ENCODE results near the gene PSAP. TPM values are rescaled to one million over a fixed set of nuclear protein-coding genes. Genes with fewer than 3 reads are reported as not detected.

PSAP gene
- total RNA-seq, 1 donor from 2014 or later = 653 TPM

DNA sequence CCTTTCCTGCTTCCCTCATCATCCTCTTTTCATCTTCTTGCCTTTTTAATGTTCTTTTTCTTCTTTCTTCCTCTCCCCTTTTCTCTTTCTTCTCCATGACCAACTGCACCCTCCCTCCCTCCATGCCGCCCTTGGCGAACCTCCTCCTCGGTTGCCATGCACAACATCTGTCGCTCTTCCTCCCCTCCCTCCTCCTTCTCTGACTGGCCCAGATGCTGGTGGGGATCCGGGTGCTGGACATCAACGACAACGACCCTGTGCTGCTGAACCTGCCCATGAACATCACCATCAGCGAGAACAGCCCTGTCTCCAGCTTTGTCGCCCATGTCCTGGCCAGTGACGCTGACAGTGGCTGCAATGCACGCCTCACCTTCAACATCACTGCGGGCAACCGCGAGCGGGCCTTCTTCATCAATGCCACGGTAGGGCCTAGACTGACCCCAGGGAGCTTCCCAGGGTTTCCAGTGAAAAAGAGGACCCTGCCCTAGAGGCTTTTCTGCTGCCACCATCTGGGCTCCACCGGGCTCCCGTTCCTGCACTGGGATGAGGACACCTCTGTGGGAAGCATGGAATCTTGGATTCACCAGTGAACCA is 66.3 kb downstream of the PSAP start:
- no peaks in the 10 kb centered on the region for H3K4me1 ChIP-seq
- TF ChIP-seq CTCF (IDR thresholded peaks at IDR 0.05) = no peak
- no peak for DNase-seq (ENCODE audit: low spot score in 2 of 2)
- no peaks in the 10 kb centered on the region for H3K9me3 ChIP-seq
- H3K27ac ChIP-seq = no peak overlapping the region
- no peaks in the 10 kb centered on the region for H3K27me3 ChIP-seq
- intact Hi-C loops (cut with DNase I) = no loop called here
- H3K36me3 ChIP-seq = no peaks in the 10 kb centered on the region
- H3K4me3 ChIP-seq = no peak overlapping the region

DNA sequence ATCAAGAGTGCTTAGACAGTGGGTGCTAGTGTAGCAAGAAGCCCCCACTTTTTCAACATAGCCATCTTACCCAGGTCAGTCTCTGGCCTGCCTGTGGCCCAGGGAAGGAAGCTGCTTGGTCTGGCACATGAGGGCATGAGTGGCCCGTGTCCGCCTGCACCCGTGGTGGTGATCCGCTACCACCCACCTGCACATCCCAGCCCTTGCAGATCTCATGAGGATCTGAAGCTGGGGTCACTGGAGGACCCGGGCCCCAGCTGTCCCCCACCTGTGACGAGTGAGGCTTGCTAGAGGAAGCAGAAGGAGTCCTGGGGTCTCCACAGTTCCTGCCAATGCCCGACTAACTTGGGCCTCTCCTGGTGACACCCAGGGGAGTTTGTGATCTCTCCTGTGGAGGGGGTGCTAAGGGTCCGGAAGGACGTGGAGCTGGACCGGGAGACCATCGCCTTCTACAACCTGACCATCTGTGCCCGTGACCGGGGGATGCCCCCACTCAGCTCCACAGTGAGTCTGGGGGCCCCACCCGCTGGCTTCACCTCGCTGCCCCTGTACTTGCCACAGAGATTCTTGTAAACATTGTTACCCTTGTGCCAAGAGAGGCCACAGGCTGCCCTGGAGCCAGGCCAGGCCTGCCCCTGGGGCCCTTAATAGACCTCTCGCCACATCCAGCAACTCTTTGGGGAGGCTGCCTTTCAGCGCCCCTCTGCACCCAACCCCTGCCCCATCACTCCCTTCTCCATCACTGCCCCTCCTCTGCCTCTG is 67.0 kb downstream of the PSAP start:
- TF ChIP-seq CTCF (IDR thresholded peaks at IDR 0.05) = no peak
- intact Hi-C loops (cut with DNase I) = no loop called here
- H3K4me3 ChIP-seq = no peak overlapping the region
- no peak overlapping the region for H3K27ac ChIP-seq
- DNase-seq (ENCODE audit: low spot score in 2 of 2) = no peak
- no peaks in the 10 kb centered on the region for H3K9me3 ChIP-seq
- no peaks in the 10 kb centered on the region for H3K4me1 ChIP-seq
- H3K36me3 ChIP-seq = no peaks in the 10 kb centered on the region
- H3K27me3 ChIP-seq = no peaks in the 10 kb centered on the region

- DNase-seq (ENCODE audit: low spot score in 2 of 2) = no peak
- TF ChIP-seq CTCF (IDR thresholded peaks at IDR 0.05) = no peak
- intact Hi-C loops (cut with DNase I) = no loop called here
Measured at GRCh38 chr10:71782917-71783490, 68.0 kb downstream of the PSAP start.

DNA sequence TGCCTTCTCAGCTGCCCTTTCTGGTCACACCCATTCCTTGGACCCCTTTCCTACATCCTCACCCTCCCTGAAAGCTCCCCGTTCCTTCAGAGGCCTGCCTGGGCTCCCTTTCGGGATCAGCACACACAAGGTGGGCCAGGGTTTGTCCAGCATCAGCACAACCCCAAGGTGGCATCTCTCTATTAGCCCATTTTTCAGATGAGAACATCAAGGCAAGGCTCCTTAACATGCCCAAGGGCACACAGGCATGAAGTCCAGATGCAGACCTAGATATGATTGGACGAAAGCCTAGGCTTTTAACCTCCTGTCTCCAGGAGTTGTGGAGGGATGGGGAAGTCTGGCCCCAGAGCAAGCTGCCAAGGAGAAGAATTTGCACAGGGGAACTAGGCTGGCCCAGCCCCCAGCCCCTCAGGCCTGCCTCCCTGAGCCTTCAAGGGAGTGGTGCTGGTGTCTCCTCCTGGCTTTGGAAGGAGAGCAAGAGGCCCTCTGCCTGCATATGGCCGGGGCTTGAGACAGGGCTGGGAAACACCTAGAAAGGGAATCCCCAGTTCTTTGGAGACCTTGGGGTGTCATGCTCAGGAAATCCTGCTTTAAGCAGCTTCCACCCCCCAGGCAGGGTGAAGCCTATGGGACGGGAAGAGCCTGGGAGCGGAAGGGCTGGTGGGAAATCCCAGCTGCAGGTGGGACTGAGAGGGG is 68.7 kb downstream of the PSAP start:
- DNase-seq (ENCODE audit: low spot score in 2 of 2) = no peak
- Histone ChIP-seq H3K27ac (no peak overlapping the region), H3K27me3 (no peaks in the 10 kb centered on the region), H3K9me3 (no peaks in the 10 kb centered on the region), H3K4me1 (no peaks in the 10 kb centered on the region), H3K4me3 (no peak overlapping the region), H3K36me3 (no peaks in the 10 kb centered on the region)
- TF ChIP-seq CTCF (IDR thresholded peaks at IDR 0.05) = no peak
- intact Hi-C loops (cut with DNase I) = no loop called here

More at GRCh38 chr10:71782917-71783490, 68.0 kb downstream of the PSAP start:
- no peaks in the 10 kb centered on the region for H3K36me3 ChIP-seq
- H3K27me3 ChIP-seq = no peaks in the 10 kb centered on the region
- H3K4me1 ChIP-seq = no peaks in the 10 kb centered on the region
- H3K4me3 ChIP-seq = no peak overlapping the region
- H3K27ac ChIP-seq = no peak overlapping the region
- no peaks in the 10 kb centered on the region for H3K9me3 ChIP-seq

GRCh38 chr10:71780719-71781118 is 70.3 kb downstream of the PSAP start:
- no peaks in the 10 kb centered on the region for H3K36me3 ChIP-seq
- no peaks in the 10 kb centered on the region for H3K9me3 ChIP-seq
- H3K27me3 ChIP-seq = no peaks in the 10 kb centered on the region
- no peak overlapping the region for H3K4me3 ChIP-seq
- no peak for TF ChIP-seq CTCF (IDR thresholded peaks at IDR 0.05)
- H3K27ac ChIP-seq = no peak overlapping the region
- H3K4me1 ChIP-seq = no peaks in the 10 kb centered on the region
- intact Hi-C loops (cut with DNase I) = no loop called here
- DNase-seq (ENCODE audit: low spot score in 2 of 2) = no peak
